GM23338 (cell line): ENCODE results near the gene ZNF239.

Source experiments
- CTCF ChIP-seq, 2 experiments: fragments of 200-600 bp in 1 of 2; sonication (generic) in 1 of 2; conservative IDR thresholded peaks; 2 replicates each; pipeline versions ENCODE4 v1.5.1 to v1.6.1; 2016 to 2017; ENCODE audit warnings: antibody characterized with exemption in 2 of 2, low read depth in 2 of 2, mild to moderate bottlenecking in 2 of 2, moderate library complexity in 1 of 2
- JUNB ChIP-seq: IDR thresholded peaks from one replicate; pipeline ENCODE4 v1.6.1; 2016; ENCODE audit warnings: antibody characterized with exemption; ENCODE audit not compliant: unreplicated experiment
- NANOG ChIP-seq: IDR thresholded peaks from 2 replicates; pipeline ENCODE4 v1.6.1; 2016; ENCODE audit warnings: antibody characterized with exemption, borderline replicate concordance
- POLR2AphosphoS5 ChIP-seq: IDR thresholded peaks from 2 replicates; pipeline ENCODE4 v1.6.1; 2016; ENCODE audit warnings: antibody characterized with exemption, low read depth

- TF ChIP-seq POLR2AphosphoS5 (no peak), CTCF (conservative IDR thresholded peaks at IDR 0.05; ENCODE audit: low read depth in 2 of 2) (no peak), JUNB (no peak), NANOG (no peak)
Observed at GRCh38 chr10:43584051-43584450, 9.6 kb upstream of the ZNF239 start.
